GM18508 (cell line): ENCODE data around the gene CTRB2.

ENCODE experiments used
- ATAC-seq: cut with Tn5 transposase; IDR thresholded peaks from one replicate; pipeline ENCODE4 v1.9.1; 2021; ENCODE audit warnings: moderate number of reproducible peaks; ENCODE audit not compliant: insufficient read depth, unreplicated experiment

Gene CTRB2

GRCh38 chr16:75206749-75207451, at the start of gene CTRB2:
Gene CTRB2 (minus strand): TSS chr16:75207161. CDS start chr16:75207141, 20 bp downstream.
- ATAC-seq: no peak

GRCh38 chr16:75256059-75256571, 49.2 kb upstream of the CTRB2 start:
- no peak for ATAC-seq

GRCh38 chr16:75254359-75254837, 47.4 kb upstream of the CTRB2 start:
- no peak for ATAC-seq

DNA sequence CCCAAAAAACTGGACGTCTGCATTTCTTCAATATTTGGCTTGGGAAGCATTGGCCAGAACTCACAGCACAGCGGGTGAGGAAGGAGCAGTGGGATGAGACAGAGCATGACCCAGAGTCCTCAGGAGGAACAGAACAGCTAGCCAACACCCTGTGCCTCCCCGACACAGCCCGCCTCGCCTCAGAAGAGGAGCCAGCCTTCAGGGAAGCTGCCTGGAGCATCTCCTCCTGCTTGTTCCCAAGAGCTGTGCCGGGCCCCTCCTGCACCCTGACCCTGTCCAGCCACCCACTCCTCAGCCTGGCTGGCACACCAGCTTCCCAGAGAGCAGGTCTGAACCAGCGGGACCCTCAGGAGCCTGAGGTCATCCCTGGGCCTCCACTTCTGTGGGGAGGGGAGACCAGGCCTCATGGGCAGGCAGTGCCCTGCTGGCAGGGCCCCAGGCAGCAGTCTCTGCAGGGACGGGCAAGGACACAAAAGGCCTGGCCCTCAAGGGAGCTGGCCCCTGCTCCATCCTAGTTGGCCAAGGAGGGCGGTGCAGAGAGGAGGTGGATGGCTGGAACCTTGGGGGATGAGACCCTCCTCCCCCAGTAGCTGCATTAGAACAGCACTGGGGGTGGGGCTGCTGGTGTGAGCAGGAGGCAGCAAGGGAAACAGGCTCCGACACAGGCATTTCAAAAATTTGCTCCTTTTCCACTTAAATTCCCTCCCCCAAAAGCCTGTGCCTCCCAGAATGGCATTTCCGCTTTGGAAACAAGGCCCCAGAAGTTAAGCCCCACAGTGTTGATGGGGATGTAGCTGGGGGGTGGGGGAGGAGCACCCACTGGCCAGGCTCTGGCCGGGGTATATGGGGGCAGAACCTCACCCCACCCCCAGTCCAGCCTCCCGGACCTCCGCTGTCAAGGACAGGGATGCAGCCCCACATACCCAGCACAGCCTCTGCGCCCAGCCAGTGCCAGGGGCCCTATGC, 46.3 kb upstream of the CTRB2 start:
- no peak for ATAC-seq

DNA sequence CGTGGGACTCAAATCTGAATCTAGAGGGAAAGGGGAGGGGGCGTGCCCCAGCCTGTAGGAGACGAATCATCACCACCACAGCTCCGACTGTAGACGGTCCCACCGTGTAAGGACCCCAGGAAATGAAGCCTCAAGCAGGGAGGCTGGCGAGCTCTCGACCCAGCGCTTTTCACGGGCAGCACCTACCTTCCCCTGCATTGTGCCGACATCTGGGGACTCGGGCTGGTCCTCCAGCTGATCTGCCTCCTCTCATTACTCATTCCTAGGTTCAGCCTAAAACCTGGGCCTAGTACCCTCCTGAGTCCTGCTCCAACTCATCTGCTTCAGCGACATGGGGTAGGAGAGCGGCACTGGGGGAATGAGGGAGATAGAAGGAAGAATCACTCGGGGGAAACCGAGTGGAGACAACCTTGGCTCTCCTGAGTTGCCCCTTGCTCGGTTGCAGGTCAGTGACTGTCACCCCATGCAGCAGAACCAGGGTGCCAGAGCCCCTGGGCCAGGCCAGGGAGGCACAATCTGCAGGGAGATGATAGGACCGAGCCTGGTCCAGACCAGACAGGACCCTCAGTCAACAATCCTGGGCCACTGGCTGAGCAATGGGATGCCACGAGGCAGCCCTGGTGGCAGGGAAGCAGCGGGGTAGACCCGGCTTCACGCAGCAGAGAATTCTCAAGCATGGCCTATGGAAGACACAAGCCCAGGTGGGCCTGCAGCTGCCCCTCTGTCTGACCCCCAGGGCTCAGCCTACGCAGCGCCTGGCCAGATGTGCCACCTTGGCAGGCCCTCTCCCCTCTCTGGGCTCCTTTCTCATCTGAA, 45.3 kb upstream of the CTRB2 start:
- no peak for ATAC-seq

DNA sequence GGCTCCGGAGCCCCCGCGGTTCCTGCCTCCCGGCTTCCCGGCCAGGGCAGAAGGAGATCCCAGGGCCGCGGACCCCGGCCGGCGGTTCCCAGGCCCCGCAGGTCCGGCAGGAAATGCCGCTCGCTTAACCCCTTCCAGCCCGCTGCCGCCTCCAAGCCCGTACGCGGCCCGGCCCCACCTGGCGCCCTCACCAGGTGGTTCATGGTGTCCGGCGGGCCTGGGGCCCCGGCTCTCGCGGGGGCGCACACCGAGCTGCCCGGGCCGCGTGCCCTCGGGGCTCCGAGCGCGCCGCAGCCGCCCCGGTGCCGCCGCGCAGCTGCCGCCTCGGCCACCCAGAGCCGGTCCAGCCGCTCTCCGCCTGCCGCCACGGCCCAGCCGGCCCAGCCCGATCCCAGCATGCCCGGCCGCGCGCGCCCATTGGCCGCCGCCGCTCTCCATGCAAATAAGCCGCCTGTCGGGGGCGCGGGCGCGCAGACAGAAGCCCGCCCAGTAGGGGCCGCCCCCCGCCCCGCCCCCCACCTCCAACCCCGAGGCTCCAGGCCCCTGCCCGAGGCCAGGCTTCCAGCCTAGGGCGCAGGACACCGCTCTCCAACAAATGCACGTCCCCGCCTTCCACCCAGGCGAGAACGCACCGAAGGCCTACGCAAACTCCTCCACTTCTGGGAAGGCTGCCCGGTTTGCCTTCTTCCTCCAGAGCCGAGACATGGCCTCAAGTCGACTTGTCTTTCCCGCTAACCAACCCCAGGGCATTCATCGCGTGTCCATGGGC, 44.5 kb upstream of the CTRB2 start, which contains the start of gene BCAR1:
BCAR1 (minus strand) TSS at position 345 of the 769 bp plus-strand sequence; CDS start at position 203, 142 bp downstream.
- no peak for ATAC-seq

DNA sequence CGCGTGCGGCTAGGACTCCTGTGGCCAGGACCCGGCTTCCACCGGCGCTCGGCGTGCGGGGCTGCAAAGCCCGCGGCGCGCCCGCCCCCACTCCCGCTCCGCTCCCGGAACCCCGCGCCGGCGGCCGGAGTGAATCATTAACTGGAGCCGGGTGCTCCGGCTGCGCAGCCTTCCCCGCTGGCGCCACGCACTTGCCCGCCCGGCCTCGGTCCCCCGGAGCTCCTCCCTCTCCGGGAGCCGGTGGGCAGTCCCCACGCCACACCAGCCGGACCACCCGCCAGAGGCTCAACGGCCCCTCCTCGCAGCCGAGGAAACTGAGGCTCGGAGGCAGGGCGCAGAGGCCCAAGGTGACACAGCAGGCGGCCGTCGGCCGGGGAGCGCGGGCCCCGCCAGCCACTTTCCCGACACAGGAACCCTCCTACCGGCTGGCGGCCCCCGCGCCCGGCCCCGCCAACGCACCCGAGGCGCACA, 43.9 kb upstream of the CTRB2 start:
- ATAC-seq: no peak

DNA sequence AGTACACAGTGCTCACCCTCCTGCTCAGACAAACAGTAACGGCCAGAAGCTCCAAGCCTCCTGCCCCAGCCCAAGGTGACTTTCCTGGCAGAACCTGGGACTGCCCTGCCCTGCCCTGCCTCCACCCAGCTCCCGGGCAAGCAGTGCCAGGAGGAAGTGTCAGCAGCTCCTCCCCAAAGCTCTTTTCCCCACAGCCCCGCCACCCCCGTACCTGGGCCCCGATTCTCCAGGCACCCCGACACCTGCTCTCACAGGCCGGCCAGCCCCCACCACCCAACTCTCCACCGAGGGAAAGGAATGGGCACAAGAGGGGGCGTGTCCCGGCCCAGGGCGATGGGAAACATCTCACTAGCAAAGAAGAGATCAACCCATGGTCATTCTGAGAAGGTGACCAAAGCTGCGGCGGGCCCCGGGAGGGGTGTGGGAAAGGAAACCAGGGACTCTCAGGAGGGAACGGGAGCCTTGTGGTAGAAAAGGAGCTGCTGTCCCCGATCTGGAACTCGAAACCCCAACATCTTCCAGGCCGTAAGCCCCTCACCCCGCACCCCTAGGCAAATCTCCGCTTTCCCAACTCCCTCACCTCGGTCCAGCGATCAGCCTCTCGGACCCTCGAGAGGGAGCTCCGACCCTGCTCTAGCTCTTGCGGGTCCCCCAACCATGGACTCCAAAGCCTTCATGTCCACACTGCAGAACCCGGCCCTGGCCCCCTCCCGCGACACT, 43.3 kb upstream of the CTRB2 start:
- no peak for ATAC-seq

GRCh38 chr16:75249441-75249840, 42.5 kb upstream of the CTRB2 start:
- ATAC-seq: no peak

GRCh38 chr16:75248536-75249380, 41.8 kb upstream of the CTRB2 start:
- ATAC-seq: no peak

GRCh38 chr16:75248142-75248535, 41.2 kb upstream of the CTRB2 start:
- no peak for ATAC-seq

- no peak for ATAC-seq
Observed at GRCh38 chr16:75247249-75247648, 40.3 kb upstream of the CTRB2 start.

DNA sequence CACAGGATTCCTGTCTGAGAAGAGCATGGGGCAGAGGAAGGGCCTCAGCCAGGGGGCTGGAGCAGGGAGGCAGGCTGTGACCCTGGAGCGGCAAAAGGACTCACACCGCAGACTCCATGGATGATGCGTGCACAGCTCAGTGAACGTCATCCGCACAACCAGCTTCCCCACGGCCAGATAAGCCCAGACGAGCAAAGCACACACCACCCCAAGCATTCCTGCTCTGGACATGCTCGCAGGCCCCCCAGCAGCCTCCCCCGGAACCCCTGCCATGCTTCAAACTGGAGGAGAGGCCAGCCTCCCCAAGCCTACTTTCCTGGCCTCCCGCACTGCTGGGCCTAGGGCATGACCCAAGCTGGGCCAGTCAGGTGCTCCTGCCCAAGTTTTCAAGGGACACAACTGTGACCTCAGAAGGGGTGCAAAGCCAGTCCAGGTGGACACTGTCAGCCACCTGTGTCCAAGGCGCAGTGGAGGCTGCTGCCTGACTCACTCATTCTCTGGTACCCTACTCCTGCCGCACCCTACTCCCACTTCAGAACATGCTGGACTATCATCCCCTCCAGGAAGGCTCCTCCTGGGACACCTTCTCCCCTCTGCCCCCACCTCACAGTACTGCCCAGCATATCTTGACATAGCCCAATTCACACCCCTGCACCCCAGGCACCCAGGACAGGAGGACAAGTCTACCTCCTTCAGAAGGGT, 39.7 kb upstream of the CTRB2 start:
- ATAC-seq: no peak

- no peak for ATAC-seq
Observed at GRCh38 chr16:75244844-75245758, 38.1 kb upstream of the CTRB2 start.

- ATAC-seq: no peak
Observed at GRCh38 chr16:75244225-75244809, 37.4 kb upstream of the CTRB2 start.
